H9 (cell line): ENCODE data around the gene ANXA1. TPM values are rescaled to one million over a fixed set of nuclear protein-coding genes. Genes with fewer than 3 reads are reported as not detected.

Experiments
- DNase-seq: peaks from one replicate; pipeline ENCODE4 v3.0.0-alpha.2; 2017
- H2AFZ ChIP-seq: one replicate; pipeline ENCODE4 v1.6.1; 2013; ENCODE audit warnings: mild to moderate bottlenecking, low read length, control low read depth, moderate library complexity
- H2AK5ac ChIP-seq: 2 replicates; pipeline ENCODE4 v1.6.1; 2013; ENCODE audit warnings: low read length, control low read depth, mixed read lengths; ENCODE audit not compliant: insufficient read length
- H2BK120ac ChIP-seq: one replicate; pipeline ENCODE4 v1.6.1; 2013; ENCODE audit warnings: low read depth, mild to moderate bottlenecking, low read length, control low read depth, inconsistent platforms; ENCODE audit not compliant: poor library complexity, severe bottlenecking
- H2BK12ac ChIP-seq: 2 replicates; pipeline ENCODE4 v1.6.1; 2013; ENCODE audit warnings: low read length, control low read depth, mixed read lengths, low read depth; ENCODE audit not compliant: insufficient read length
- H2BK15ac ChIP-seq: 2 replicates; pipeline ENCODE4 v1.6.1; 2013; ENCODE audit warnings: low read depth, low read length, control low read depth
- H2BK20ac ChIP-seq: one replicate; pipeline ENCODE4 v1.6.1; 2013; ENCODE audit warnings: low read depth, mild to moderate bottlenecking, low read length, control low read depth, inconsistent platforms; ENCODE audit not compliant: poor library complexity, severe bottlenecking
- H2BK5ac ChIP-seq: 2 replicates; pipeline ENCODE4 v1.6.1; 2013; ENCODE audit warnings: low read length, control low read depth, mixed read lengths; ENCODE audit not compliant: insufficient read length
- H3K14ac ChIP-seq: 2 replicates; pipeline ENCODE4 v1.6.1; 2013; ENCODE audit warnings: low read length, control low read depth; ENCODE audit not compliant: insufficient read depth
- H3K18ac ChIP-seq: 2 replicates; pipeline ENCODE4 v1.6.1; 2013; ENCODE audit warnings: low read depth, mild to moderate bottlenecking, mixed read lengths, low read length, control low read depth; ENCODE audit not compliant: insufficient read length
- H3K23ac ChIP-seq: 2 replicates; pipeline ENCODE4 v1.6.1; 2013; ENCODE audit warnings: low read length, control low read depth, mixed read lengths, low read depth; ENCODE audit not compliant: insufficient read length
- H3K23me2 ChIP-seq: 2 replicates; pipeline ENCODE4 v1.6.1; 2013; ENCODE audit warnings: low read depth, mild to moderate bottlenecking, mixed read lengths, low read length, control low read depth; ENCODE audit not compliant: insufficient read length, poor library complexity, severe bottlenecking
- H3K27ac ChIP-seq: 2 replicates; pipeline ENCODE4 v1.5.1; 2013; ENCODE audit warnings: low read length, control low read depth, mixed read lengths, low read depth; ENCODE audit not compliant: insufficient read length
- H3K27me3 ChIP-seq: 2 replicates; pipeline ENCODE4 v1.6.1; 2013; ENCODE audit warnings: low read length, control low read depth, inconsistent platforms; ENCODE audit not compliant: insufficient read depth
- H3K4ac ChIP-seq: 2 replicates; pipeline ENCODE4 v1.6.1; 2013; ENCODE audit warnings: low read depth, mild to moderate bottlenecking, control low read depth, inconsistent platforms, low read length, moderate library complexity
- H3K4me1 ChIP-seq: 2 replicates; pipeline ENCODE4 v1.6.1; 2013; ENCODE audit warnings: low read length, control low read depth, inconsistent platforms; ENCODE audit not compliant: insufficient read depth
- H3K4me2 ChIP-seq: 2 replicates; pipeline ENCODE4 v1.6.1; 2013; ENCODE audit warnings: low read length, control low read depth, mixed read lengths; ENCODE audit not compliant: insufficient read length, insufficient read depth
- H3K56ac ChIP-seq: 2 replicates; pipeline ENCODE4 v1.6.1; 2013; ENCODE audit warnings: low read depth, mild to moderate bottlenecking, mixed read lengths, low read length, control low read depth; ENCODE audit not compliant: insufficient read length
- H3K79me1 ChIP-seq: 2 replicates; pipeline ENCODE4 v1.6.1; 2013; ENCODE audit warnings: low read depth, mild to moderate bottlenecking, moderate library complexity, low read length, control low read depth, inconsistent platforms; ENCODE audit not compliant: insufficient read depth, poor library complexity, severe bottlenecking
- H3K79me2 ChIP-seq: 2 replicates; pipeline ENCODE4 v1.6.1; 2013; ENCODE audit warnings: low read length, control low read depth, inconsistent platforms; ENCODE audit not compliant: insufficient read depth
- H3K9ac ChIP-seq: 2 replicates; pipeline ENCODE4 v1.6.1; 2013; ENCODE audit warnings: low read length, control low read depth, mixed read lengths; ENCODE audit not compliant: insufficient read length; ENCODE audit errors: extremely low read depth
- H3K9me3 ChIP-seq: one replicate; pipeline ENCODE4 v1.6.1; 2013; ENCODE audit warnings: low read depth, low read length, inconsistent platforms; ENCODE audit not compliant: control insufficient read depth
- H3T11ph ChIP-seq: one replicate; pipeline ENCODE4 v1.6.1; 2013; ENCODE audit warnings: mild to moderate bottlenecking, low read length, control low read depth, inconsistent platforms
- H4K20me1 ChIP-seq: one replicate; pipeline ENCODE4 v1.6.1; 2013; ENCODE audit not compliant: control insufficient read depth, insufficient read length, insufficient read depth
- H4K5ac ChIP-seq: 2 replicates; pipeline ENCODE4 v1.6.1; 2013; ENCODE audit warnings: low read depth, mild to moderate bottlenecking, mixed read lengths, low read length, control low read depth; ENCODE audit not compliant: insufficient read length
- H4K8ac ChIP-seq: replicated peaks from 2 replicates; pipeline ENCODE4 v1.6.1; 2013; ENCODE audit warnings: low read length, control low read depth, mixed read lengths, low read depth; ENCODE audit not compliant: insufficient read length
- H4K91ac ChIP-seq: 2 replicates; pipeline ENCODE4 v1.6.1; 2013; ENCODE audit warnings: low read depth, mild to moderate bottlenecking, moderate library complexity, mixed read lengths, low read length, control low read depth; ENCODE audit not compliant: insufficient read length
- H3K27ac Mint-ChIP-seq, 3 experiments: 2 replicates in 2 of 3; 3 replicates in 1 of 3; pipeline ENCODE4 v1.8.0; 2020 to 2021; ENCODE audit warnings: mixed read lengths in 3 of 3, mild to moderate bottlenecking in 1 of 3, moderate library complexity in 1 of 3
- H3K27me3 Mint-ChIP-seq: 2 replicates; pipeline ENCODE4 v1.8.0; 2021; ENCODE audit warnings: low read depth, mild to moderate bottlenecking, moderate library complexity, mixed read lengths
- H3K36me3 Mint-ChIP-seq, 3 experiments: 2 replicates in 2 of 3; 3 replicates in 1 of 3; pipeline ENCODE4 v1.8.0; 2020 to 2021; ENCODE audit warnings: low read depth in 3 of 3, mixed read lengths in 3 of 3; ENCODE audit not compliant: insufficient read depth in 1 of 3
- H3K4me1 Mint-ChIP-seq, 2 experiments: 2 replicates each; pipeline ENCODE4 v1.8.0; 2020; ENCODE audit warnings: mixed read lengths in 2 of 2
- H3K4me3 Mint-ChIP-seq, 2 experiments: 2 replicates in 1 of 2; 3 replicates in 1 of 2; pipeline ENCODE4 v1.8.0; 2020 to 2021; ENCODE audit warnings: mild to moderate bottlenecking in 2 of 2, mixed read lengths in 2 of 2, moderate library complexity in 1 of 2
- H3K9me3 Mint-ChIP-seq, 2 experiments: 2 replicates in 1 of 2; 3 replicates in 1 of 2; pipeline ENCODE4 v1.8.0; 2020; ENCODE audit warnings: mild to moderate bottlenecking in 2 of 2, mixed read lengths in 2 of 2, moderate library complexity in 1 of 2
- CTCF ChIP-seq: fragments of 200-600 bp; sonication (generic); conservative IDR thresholded peaks from 3 replicates; pipeline ENCODE4 v1.8.0; 2021; ENCODE audit warnings: antibody characterized with exemption, mild to moderate bottlenecking
- WGBS: extraction: QIAGEN DNeasy Blood & Tissue Kit; methylation state at CpG from one replicate; pipeline ENCODE4 v1.1.7; 2013; ENCODE audit warnings: missing lambda C conversion rate, low lambda C conversion rate, mixed read lengths; ENCODE audit not compliant: insufficient read length; ENCODE audit errors: extremely low coverage; 5-methylcytosine and 5-hydroxymethylcytosine counted together
- total RNA-seq: library from RNA; stranded (reverse); gene quantifications from 2 replicates; pipeline ENCODE4 v1.2.1, GENCODE V29; 2021

Gene ANXA1
- total RNA-seq, 1 experiment from 2014 or later, result 3.5 TPM

GRCh38 chr9:73154271-73154670 is 2.6 kb downstream of the ANXA1 start:
- Histone ChIP-seq H3K4ac (no peak overlapping the region), H4K20me1 (no peaks in the 10 kb centered on the region), H4K8ac (no peak overlapping the region), H2BK20ac (no peak overlapping the region), H3K23me2 (no peaks in the 10 kb centered on the region), H4K5ac (no peak overlapping the region), H3K79me1 (no peaks in the 10 kb centered on the region), H2BK120ac (no peak overlapping the region), H3K18ac (no peak overlapping the region), H2BK12ac (no peak overlapping the region), H2BK5ac (no peak overlapping the region), H3K9me3 (no peaks in the 10 kb centered on the region), H3K79me2 (no peaks in the 10 kb centered on the region), H3K4me1 (no peaks in the 10 kb centered on the region; the same call in 1 of the 2 replicates), H3K56ac (no peak overlapping the region), H4K91ac (no peak overlapping the region), H2AFZ (no peak overlapping the region), H3K9ac (no peak overlapping the region), H3K23ac (no peak overlapping the region), H3K14ac (no peak overlapping the region), H3K27ac (no peak overlapping the region), H2BK15ac (no peak overlapping the region), H3K27me3 (no peaks in the 10 kb centered on the region), H3T11ph (no peak overlapping the region), H3K4me2 (no peak overlapping the region), H2AK5ac (no peak overlapping the region)
- no peaks in the 10 kb centered on the region for H3K27me3 Mint-ChIP-seq
- no CpG with 5 or more reads among the region's 8 CpGs for WGBS
- no peak for DNase-seq
- peak overlapping the region in 2 of 3 experiments; percentile 27 to 47; a peak in 2 of 7 replicates for H3K27ac Mint-ChIP-seq
- no peak for TF ChIP-seq CTCF
- no peaks in the 10 kb centered on the region for H3K36me3 Mint-ChIP-seq
- peaks cover 47 to 48% of the 10 kb centered on the region in 2 experiments for H3K4me1 Mint-ChIP-seq
- H3K4me3 Mint-ChIP-seq, result no peak overlapping the region; a peak in 1 of 5 replicates
- no peaks in the 10 kb centered on the region; a peak in 1 of 5 replicates for H3K9me3 Mint-ChIP-seq
